HL-60/S4 (cell line): ENCODE results near the gene KCTD16.

Source experiments
- in situ Hi-C: fragments of 300-500 bp; cut with MboI; formaldehyde crosslinking; loops from 2 replicates; pipeline ENCODE4 v1.14.3; 2022; ENCODE audit warnings: low sequenced_read_pairs

KCTD16 gene

GRCh38 chr5:144323181-144323580, 152.5 kb downstream of the KCTD16 start:
- in situ Hi-C loops, result no loop called here

- in situ Hi-C loops, result no loop called here
These were observed 154.9 kb downstream of the KCTD16 start for GRCh38 chr5:144325532-144325931.

GRCh38 chr5:144328494-144328893, 157.8 kb downstream of the KCTD16 start:
- in situ Hi-C loops, result no loop called here

- in situ Hi-C loops, result no loop called here
These were observed 158.3 kb downstream of the KCTD16 start for GRCh38 chr5:144328980-144329379.

- in situ Hi-C loops, result no loop called here
These were observed 159.0 kb downstream of the KCTD16 start for GRCh38 chr5:144329681-144330080.

DNA sequence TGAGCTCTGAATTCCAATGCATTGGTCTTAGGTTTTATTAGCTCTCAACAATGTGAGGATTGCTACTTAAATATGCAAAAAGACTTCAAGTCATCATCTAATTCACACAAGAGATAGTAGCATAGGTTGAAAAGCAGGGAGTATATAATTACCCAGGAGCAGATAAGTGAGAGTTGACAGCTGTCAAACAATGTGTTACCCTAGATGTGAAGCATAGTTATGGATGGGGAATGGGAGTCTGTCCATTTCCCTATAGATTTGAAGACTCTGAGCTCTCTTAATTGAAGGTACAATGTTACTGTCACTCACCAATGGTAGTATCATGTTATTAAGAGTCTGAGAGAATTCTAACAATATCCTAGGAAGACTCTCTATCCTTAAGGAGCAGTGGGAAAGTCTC, 160.7 kb downstream of the KCTD16 start:
- in situ Hi-C loops, result no loop called here

DNA sequence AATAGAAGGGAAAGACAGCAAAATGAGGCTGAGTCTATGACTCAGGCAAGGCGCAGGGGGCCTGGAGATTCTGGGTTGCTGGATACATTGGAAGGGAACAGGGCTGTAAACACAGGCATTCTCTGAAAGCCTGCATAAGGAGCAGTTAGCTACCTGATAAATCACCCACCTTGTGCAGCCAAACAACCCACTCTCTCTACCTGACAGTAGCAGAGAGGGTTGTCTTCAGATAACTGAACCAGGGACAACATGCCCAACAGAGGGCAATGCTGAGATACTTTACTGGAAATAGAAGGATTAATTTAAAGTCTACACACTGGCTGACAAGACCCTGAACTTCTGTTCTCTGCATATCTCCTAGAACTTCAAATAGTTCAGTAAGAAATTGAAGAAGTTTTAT, 161.6 kb downstream of the KCTD16 start:
- in situ Hi-C loops, result no loop called here

DNA sequence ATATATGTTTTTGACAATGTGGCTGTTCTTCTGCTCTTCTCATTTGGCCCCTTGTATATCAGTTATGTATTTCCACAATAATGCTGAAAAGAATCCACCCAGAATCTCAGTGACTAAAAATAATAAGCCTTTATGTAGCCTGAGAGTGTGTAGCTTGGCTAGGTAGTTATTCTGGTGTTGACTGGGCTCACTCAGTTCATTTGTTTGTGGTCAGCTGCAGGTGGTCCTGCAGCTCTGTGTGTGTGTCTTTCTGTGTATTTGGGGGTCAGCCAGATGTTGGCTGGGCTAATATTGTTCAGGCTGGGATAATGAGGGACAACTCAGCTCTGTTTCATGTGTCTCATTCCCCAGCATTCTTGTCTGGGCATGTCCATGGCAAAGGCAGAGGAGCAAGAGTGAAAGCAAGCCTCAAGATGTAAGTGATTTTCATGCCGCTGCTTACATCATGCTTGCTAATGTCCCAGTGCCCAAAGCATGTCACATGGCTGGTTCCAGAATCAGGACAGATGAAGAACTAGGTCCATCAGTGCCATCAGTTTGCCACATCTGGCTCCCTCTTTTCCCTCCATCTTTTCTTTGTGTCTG, 162.8 kb downstream of the KCTD16 start:
- in situ Hi-C loops, result no loop called here

DNA sequence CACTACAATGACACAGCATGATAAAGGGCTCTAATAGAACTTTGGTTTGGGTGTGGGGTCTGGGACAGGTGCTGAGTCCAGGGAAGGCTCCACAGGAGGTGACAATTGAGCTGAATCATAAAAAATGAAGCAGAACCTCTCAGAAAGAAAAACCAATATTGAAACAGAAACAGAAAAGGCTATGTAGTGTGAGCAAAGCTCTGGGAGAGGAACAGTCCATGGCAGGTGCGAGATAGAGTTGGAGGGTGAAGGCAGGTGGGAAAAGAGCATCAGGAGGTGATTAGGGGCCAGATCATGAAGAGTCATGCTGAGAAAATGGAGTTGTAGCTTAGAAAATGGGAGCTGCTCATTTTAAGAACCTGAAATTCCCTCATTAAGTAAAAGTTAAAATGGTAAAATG, 164.9 kb downstream of the KCTD16 start:
- in situ Hi-C loops, result no loop called here

DNA sequence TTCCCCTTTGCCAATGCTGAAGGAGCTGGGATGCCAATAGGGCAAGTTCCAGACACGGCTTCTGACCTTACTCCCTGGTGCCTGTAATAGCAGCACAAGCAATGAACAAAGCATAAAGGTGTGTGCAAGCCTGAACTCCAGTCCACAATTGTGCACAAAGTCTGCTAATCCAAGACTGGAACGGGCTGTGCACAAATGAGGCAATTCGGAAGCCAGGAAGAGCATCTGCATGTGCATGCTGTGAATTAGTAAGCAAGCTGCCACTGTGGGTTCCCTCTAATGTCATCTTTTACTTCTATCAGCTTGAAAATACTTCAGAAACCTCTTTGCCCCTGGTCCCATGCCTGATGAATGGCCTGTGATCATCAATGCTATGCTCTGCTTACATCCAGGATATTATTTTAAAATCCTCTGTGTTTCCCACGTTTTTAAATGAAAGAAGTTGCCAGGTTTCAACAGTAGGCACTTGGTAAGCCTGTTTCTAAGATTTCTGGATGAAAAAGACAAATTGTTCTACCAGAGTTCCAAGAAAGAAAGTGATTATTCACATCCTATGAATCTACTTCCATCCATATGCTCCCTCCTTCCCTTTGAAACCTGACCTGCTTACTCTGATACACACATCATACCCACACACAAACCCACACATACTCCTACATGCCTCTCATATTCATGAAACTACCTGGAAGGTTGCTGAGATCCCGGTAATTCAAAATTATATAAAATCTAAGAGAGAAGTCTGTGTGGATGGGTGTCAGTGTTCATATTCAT, 165.7 kb downstream of the KCTD16 start:
- in situ Hi-C loops, result no loop called here

DNA sequence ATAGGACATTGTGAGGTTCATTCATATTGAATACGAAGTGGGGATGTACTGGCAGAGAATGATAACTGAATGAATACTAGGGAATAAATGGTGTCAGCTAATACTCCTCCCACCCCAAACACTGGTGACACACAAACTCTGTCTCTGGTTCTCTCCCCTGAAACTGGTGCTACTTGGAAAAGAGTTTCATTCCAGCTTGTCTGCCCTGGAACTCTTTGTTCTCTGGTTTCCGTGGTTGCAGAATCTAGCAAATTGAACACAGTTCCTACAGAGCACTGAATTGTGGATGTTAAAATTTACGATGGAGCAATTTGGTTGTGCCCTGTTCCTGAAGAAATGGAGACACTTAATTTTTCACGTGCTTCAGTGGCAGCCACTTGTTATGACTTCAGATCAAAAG, 181.7 kb downstream of the KCTD16 start:
- in situ Hi-C loops, result no loop called here

- in situ Hi-C loops, result no loop called here
These were observed 182.2 kb downstream of the KCTD16 start for GRCh38 chr5:144352732-144353317.

DNA sequence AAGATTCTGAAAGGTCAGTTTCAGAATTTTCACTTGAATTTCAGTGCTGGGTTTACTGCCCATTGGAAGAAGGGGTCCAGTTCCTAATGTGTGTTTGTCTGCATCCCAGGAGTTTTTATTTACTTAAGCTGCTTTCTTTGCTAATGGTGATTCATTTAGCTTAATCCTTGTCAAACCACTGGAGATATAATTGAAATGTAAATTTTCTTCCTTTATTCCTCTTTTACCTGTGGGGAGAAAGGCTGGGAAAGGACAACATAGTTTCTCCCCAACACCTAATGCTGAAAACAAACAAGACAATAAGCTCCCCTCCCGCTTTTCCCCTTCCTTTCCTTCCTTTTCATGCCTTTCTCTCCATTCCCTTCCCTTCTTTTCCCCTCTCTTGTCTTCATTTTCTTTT, 185.8 kb downstream of the KCTD16 start:
- in situ Hi-C loops, result no loop called here

DNA sequence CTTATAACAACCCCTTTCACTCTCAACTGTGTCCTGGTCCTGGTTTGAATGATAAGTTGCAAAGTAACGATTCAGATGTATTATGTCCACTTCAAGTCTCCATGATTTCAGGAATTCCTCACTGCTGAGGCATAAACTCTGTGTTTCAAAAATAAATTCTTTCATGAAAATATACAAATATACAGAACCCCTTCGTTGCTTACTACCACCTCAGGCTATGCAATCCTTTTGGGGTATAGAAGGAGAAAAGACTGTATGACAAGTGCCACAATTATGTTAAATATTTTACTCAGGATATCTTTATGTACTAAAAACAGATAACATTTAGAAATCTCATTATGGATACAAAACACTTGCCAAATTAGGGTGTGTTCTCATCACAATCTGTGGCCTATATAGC, 190.7 kb downstream of the KCTD16 start:
- in situ Hi-C loops, result no loop called here

DNA sequence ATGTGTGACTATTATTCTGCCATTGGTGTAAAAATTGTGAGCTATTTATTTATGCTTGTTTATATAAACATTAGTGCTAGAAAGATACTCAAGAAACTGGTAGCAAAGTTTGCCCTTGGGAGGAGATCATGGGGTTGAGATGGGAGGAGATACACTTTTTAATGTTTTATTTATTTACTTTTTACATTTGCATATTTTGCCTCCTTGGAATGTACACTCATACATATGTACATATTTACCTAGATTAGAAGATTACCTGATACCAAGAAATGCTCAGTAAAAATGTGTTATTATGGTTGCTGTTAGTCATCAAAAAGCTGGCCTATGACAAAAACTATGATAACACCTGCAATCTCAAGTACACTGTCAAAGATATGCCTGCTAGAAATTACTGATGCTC, 195.2 kb downstream of the KCTD16 start:
- in situ Hi-C loops, result no loop called here

DNA sequence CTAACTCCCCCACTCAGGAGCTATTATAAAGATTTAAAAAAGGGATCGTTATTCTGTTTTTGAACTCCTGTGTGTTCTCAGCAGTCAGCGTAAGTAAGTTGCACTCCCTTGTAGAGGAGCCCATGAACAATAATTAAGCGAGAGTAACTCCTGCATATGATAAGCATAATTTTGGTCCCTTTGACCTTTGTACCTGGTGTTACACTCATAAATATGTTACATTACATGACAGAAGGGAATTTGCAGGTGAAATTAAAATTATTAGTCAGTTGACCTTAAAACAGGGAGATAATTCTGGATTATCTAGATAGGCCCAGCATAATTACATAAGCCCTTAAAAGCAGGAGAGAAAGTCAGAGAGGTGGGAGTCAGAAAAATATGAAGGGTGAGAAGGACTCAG, 197.3 kb downstream of the KCTD16 start:
- in situ Hi-C loops, result no loop called here

GRCh38 chr5:144368556-144368955, 197.9 kb downstream of the KCTD16 start:
- in situ Hi-C loops, result no loop called here

DNA sequence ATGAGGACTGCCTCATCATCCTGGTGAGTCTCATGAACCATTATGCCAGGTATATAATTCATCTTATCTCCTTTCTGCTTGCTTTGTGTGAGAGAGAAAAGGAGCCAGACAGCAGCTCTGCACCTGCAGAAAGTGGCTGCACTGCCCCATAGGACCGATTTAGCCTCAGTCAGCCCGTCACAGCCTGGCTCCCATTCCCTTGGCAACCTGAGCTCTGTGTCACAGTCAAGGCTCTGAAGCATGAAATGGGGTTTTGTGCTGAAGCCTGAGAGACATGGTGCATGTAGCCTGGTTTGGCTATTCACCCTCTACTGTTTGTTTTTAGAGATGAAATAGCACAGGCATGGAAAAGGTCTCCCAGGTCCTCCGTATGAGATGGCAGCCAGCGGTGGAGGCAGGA, 198.3 kb downstream of the KCTD16 start:
- in situ Hi-C loops, result no loop called here

GRCh38 chr5:144370273-144370672, 199.6 kb downstream of the KCTD16 start:
- in situ Hi-C loops, result no loop called here

DNA sequence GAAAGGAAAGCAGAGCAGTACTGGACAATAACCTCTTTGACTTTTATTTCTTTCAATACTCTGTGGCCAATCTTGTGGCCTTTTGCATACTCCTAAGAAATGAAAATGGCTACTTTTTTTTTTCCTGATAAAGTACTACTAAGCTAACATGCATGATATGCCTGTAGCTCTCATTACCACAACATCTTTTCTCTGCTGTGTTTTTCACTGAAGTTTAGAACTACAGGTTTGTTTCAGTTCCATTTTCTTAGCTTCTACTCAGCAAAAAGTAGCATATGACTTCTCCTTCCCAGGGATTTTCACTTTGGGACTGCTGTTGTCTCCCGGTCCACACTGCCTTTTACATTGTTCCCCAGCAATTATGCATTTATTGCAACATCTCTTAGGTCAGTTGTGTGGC, 204.0 kb downstream of the KCTD16 start:
- in situ Hi-C loops, result no loop called here

- in situ Hi-C loops, result no loop called here
These were observed 206.5 kb downstream of the KCTD16 start for GRCh38 chr5:144377207-144377606.

GRCh38 chr5:144378681-144379080, 208.0 kb downstream of the KCTD16 start:
- in situ Hi-C loops, result no loop called here
